HEK293T (cell line): Measurements from ENCODE around the gene ARID1B.

Experiments used
- BHLHE40 ChIP-seq: fragments of 450-650 bp; IDR thresholded peaks from 2 replicates; pipeline ENCODE4 v1.6.1; 2016; ENCODE audit warnings: mild to moderate bottlenecking, moderate library complexity, borderline replicate concordance
- ELF4 ChIP-seq: fragments of 450-650 bp; IDR thresholded peaks from 2 replicates; pipeline ENCODE4 v1.6.1; 2017; ENCODE audit warnings: antibody characterized with exemption
- FOXA1 ChIP-seq: fragments of 450-650 bp; IDR thresholded peaks from 2 replicates; pipeline ENCODE4 v1.6.1; 2016; ENCODE audit warnings: mild to moderate bottlenecking
- FOXK2 ChIP-seq: fragments of 450-650 bp; IDR thresholded peaks from 2 replicates; pipeline ENCODE4 v1.6.1; 2016; ENCODE audit warnings: mild to moderate bottlenecking
- HDGF ChIP-seq: fragments of 450-650 bp; IDR thresholded peaks from 2 replicates; pipeline ENCODE4 v1.6.1; 2017; ENCODE audit warnings: antibody characterized with exemption, borderline replicate concordance
- PKNOX1 ChIP-seq: fragments of 450-650 bp; IDR thresholded peaks from 2 replicates; pipeline ENCODE4 v1.6.1; 2016
- SP1 ChIP-seq: fragments of 450-650 bp; IDR thresholded peaks from 2 replicates; pipeline ENCODE4 v1.6.1; 2017
- SUZ12 ChIP-seq: fragments of 450-650 bp; IDR thresholded peaks from 2 replicates; pipeline ENCODE4 v1.6.1; 2016; ENCODE audit warnings: mild to moderate bottlenecking
- ZNF384 ChIP-seq: fragments of 450-650 bp; IDR thresholded peaks from 2 replicates; pipeline ENCODE4 v1.6.1; 2016

GRCh38 chr6:156729248-156729647 lies 47.9 kb upstream of the ARID1B start:
- TF ChIP-seq ZNF384 (no peak), BHLHE40 (no peak), PKNOX1 (no peak), FOXK2 (no peak), ELF4 (no peak), HDGF (no peak), SP1 (no peak), SUZ12 (no peak), FOXA1 (no peak)
